ENCODE data around the gene VIL1.

DNA sequence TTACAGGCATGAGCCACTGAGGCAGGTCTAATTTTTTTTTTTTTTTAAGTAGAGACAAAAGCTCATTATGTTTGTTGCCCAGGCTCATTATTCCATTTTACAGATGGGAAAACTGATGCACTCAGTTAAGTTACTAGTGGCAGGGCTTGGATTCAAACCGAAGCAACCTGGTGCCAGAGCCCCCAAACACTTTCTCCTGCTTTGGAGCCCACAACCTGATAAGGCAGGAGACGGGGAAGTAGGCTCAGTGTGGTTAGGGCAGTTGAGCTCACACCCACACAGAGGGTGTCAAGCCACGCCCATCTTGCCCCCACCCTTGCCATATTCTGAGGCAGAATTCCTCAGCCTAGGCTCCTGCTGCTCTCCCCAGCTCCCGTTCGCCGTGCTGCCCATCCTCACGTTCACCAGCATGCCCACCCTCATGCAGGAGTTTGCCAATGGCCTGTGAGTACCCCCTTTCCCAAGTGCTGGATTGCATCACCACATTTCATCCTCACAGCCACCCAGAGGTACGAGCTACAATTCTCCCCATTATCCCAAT, 25.1 kb upstream of the VIL1 start:
- TF ChIP-seq, protein P1, sequence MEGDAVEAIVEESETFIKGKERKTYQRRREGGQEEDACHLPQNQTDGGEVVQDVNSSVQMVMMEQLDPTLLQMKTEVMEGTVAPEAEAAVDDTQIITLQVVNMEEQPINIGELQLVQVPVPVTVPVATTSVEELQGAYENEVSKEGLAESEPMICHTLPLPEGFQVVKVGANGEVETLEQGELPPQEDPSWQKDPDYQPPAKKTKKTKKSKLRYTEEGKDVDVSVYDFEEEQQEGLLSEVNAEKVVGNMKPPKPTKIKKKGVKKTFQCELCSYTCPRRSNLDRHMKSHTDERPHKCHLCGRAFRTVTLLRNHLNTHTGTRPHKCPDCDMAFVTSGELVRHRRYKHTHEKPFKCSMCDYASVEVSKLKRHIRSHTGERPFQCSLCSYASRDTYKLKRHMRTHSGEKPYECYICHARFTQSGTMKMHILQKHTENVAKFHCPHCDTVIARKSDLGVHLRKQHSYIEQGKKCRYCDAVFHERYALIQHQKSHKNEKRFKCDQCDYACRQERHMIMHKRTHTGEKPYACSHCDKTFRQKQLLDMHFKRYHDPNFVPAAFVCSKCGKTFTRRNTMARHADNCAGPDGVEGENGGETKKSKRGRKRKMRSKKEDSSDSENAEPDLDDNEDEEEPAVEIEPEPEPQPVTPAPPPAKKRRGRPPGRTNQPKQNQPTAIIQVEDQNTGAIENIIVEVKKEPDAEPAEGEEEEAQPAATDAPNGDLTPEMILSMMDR (IDR thresholded peaks at IDR 0.05) = no peak
- TF ChIP-seq EP300 (IDR thresholded peaks at IDR 0.05) (no peak), POLR2A (IDR thresholded peaks at IDR 0.05) (no peak)
